Activated T-cell treated with anti-CD3 and anti-CD28 coated beads for 1 hour (primary cell): ENCODE results near the gene EPB42.

Source experiments
- DNase-seq: peaks from one replicate; pipeline ENCODE4 v3.0.0-alpha.2; 2020; ENCODE audit warnings: low read depth

Gene EPB42

GRCh38 chr15:43220991-43221403 lies at the start of gene EPB42:
Gene EPB42, minus strand, starts transcription at chr15:43221018. Its CDS starts 193 bp downstream, at chr15:43220825.
- DNase-seq: no peak

DNA sequence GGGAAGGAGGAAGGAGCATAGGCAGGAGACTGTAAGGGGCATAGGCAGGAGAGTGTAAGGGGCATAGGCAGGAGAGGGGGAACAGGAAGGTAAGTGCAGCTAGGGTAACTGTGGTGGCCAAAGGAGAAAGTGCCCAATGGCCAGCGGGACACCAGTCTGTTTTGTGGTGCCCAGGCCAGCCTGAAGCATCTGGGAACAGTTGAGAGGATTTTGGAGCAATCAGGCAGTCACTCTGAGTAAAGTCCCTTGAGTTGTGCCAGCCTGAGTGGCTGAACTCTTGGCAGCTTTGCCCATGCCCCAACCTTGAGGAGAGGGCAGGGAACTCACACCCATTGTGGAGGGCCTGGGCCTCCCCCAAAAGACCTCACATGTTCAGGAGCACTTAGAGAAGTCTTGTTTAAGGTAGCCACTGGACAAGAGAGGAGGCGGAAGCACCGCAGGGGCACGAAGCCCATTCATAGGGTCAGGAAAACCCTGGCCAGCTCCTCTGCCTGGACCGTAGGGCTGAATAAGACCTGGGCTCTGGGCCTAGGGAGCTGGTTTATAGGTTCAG lies 49.4 kb upstream of the EPB42 start:
- DNase-seq: no peak

- DNase-seq: no peak
Observed at GRCh38 chr15:43268111-43269105, 47.6 kb upstream of the EPB42 start.

DNA sequence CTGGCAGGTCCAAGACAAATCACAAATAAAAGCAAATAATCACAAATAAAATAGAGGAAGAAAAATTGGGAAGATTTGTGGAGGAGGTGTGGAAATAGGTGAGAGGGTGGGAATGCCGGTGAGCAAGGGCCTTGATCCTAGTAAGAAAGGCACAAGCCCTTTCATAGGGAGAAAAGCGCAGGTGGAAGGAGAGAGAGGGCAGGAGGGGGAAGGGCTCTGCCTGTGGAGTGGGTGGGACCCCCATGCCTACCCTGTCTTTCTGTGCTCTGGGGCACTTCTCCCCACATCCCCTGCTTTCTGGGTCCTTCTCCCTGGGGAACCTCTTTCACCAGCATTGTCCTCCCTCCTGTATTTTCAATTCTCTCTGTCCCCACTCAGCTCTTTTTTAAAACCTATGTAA lies 46.6 kb upstream of the EPB42 start:
- DNase-seq: no peak

DNA sequence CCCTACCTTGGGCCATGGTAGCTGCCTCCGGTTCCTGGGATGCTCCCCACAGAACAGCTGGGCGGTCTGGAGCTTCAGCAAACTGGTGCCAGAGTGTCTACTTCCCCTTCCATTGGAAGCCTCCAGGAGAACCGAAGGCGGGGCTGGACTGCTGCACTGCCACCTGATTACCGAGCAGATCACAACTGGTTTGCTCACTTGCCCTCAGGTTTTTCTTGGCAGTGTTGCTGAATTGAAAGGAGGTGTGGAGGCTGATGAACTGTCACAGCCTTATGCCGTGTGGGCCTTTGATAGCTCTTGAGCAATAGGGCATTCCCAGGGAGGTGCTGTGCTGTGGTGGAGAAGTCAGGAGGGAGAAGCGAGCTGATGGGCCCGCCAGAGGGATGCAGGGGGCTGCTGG lies 46.0 kb upstream of the EPB42 start, which contains the start of gene TGM5:
Gene TGM5, minus strand, starts transcription at position 95 of the 400 bp plus-strand sequence. Its CDS starts 79 bp downstream, at position 16.
- no peak for DNase-seq

DNA sequence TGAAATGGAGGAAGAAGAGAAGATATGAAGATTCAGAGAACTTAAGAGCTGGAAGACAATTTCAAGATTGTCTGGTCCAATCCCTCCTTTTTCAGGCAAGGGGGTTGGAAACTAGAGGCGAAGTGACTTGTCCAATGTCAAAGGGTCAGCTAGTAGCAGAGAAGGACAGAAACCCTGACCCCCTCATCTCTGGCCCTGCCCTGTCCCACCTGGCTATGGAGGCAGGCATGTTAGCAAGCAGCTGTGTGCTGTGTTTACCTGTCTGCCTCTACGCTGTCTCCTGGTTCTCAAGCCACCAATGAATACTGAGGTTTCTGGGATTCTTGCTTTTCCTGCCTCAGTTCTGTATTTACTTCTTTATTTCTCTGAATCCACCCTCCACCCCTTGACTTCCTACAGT lies 45.6 kb upstream of the EPB42 start:
- DNase-seq: no peak

DNA sequence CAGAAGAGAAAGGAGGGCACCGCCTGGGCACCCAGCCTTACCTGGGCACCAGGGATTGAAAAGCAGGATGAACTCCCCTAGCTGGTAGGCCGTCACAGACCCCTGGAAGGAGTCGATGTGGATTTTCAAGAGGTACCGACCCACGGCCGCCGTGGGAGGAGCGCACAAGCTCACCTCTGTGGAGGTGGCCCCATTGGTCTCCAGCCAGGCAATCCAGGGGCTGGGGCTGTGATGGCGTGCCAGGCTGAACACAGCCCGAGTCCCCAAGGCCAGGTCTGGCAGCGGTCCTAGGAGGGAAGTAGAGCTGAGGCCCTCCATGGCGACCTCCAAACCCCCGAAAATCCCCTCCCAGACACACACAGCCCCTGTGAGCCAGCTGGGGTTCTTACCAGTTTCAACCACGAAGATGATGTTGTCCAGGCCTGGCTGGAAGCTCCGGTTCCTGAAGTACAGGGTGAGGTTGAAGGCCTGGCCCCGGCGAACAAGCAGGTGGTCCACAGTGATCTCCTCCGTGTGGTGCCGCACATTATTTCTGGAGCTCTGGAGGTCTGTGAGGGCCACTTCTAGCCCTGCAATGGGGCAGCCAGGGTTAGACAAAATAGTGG lies 39.3 kb upstream of the EPB42 start:
- DNase-seq: no peak

DNA sequence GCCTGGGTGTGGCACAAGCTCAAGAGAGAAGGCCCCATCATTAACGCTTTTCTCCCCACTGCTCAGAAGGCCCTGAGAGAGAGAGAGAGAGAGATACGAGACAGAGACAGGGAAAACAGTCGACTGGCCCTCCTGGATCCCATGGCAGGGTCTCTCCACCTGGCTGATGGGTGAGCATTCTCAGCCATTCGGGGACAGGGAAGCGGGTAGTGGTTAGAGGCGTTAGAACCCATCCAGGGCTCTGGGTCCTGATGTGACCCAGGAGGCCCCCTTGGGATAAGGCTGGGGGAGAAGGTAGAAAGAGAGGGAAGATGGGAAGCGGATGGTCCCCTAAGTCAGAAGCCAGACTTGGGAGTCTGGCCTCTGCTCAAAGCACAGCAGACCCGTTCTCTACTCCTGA lies 38.0 kb upstream of the EPB42 start:
- no peak for DNase-seq

DNA sequence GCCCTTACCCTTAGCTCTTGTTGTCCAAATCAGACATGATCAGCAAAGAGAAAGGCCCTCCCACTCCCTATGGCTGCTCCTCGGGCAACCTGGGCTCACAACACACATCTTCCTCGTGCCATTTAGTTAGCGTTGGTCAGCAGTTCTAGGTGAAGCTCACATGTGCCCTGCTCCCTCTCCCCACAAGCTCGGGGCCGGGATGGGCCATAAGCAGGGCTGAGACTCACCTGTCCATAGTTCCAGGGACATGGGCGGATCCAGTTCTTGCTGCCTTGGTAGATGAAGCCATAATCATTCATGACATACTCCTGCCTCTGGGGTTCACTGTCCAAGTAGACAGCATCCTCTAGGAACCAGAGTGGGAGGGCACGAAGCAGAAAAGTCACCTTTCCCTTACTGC lies 35.5 kb upstream of the EPB42 start:
- no peak for DNase-seq

DNA sequence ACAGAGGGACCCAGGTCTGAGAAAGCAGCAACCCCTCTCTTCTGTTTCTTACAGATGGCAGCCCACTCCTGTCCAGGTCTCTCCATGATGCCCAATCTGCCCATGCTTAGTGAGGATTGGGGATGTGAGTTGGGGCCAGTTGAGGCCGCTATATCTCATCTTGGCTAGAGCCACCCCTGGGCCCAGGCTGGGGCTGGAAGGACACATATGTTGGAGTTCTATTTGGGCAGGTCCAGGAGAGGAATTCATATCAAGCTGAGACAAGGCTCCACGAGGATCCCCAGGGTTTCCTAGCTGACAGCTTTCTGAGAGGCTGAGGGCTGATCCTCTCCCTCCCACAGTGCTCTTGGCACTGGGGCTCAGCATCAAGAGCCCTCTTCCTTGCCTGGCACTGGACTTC lies 34.6 kb upstream of the EPB42 start:
- no peak for DNase-seq

DNA sequence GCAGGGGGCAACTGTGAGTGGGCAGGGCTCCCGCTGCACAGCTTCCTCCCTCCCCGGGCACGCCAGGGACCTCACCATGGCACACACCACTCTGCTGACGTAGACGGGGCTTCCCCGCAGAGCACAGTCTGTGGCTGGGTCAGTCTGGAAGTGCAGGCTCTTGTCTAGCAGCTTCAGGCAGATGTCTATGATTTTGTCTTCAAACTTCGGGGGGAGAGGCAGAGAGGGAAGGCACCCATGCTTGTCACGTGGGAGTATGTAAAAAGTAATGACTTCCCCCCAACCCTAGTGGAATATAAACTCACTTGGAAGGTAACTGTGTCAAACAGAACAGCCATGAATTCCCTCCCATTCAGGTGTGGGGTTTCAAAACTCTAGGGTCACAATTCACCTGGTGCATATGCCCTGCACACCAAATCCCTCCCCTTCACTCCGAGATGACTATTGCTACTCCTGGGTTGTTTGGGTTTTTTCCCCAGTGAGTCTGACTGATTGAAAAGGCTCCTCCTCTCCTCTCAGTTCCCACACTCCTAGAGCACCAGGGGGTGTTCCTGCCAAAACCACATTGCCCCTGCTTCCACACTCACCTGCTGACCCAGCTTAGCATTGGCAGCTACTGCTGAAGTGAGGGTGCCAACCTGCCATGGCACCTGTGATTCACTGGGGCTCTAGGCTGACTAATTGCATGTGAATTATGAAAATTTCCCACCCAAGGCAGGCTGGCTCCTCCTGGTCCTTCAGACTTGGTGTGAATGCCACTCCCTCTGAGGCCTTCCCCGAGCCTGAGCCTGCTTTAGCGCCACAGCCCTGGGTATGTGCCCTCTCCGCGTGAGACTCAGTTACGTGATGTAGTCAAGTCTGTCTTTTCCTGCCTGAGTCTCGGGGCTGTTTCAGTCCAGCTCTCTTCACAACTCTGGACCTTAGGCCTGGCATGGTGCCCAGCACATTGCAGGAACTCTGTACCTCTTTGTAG lies 32.9 kb upstream of the EPB42 start:
- no peak for DNase-seq

GRCh38 chr15:43251871-43252250 lies 31.0 kb upstream of the EPB42 start:
- no peak for DNase-seq

DNA sequence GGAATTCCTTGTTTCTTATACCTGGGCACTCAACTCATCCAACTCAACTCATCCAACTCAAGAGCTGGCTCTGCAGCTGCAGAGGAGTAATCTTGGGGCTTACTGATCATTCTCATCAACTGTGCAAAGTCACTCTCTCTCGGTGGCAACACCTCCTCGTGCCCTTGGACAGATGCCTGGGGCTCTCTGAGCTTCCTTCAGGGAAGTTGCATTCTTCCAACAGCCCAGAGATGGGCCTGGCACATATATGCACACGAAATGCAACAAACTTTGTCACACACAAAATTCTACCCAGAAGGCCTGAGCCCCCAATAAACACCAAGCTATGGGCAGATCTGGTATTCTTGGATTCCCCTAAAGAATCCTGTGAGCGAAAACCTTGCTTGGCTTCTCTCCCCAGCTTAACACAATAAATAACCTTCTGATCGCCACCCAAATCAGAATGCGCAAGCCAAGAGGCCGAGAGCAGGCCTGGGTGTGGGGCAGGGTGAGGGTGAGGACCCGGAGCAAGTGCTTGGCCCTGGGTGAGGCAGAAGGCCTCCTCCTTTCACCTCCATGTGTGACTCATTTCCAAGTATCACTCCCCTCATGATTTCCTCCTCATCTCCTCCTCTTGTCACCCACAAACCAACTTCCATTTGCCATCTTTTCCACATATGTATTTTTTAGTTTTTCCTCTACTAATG lies 30.5 kb upstream of the EPB42 start:
- DNase-seq: no peak

DNA sequence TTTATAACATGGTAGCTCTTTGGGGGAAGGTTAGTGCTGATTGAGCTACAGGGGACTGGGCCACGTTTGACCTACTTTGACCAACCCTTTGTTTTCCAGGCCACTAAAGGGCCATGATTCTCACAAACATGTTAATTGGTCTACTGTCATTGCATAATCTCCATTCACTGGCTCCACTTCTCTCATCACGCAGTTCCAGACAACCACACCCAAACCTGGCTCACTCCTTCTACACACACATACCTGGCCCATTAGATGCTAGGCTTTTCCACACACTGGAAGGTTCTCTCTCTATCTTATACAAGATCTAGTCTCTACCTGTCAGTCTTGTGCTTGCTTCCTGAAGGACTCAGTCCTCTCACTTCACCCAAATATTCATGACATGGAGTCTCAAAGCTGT lies 30.0 kb upstream of the EPB42 start:
- no peak for DNase-seq

DNA sequence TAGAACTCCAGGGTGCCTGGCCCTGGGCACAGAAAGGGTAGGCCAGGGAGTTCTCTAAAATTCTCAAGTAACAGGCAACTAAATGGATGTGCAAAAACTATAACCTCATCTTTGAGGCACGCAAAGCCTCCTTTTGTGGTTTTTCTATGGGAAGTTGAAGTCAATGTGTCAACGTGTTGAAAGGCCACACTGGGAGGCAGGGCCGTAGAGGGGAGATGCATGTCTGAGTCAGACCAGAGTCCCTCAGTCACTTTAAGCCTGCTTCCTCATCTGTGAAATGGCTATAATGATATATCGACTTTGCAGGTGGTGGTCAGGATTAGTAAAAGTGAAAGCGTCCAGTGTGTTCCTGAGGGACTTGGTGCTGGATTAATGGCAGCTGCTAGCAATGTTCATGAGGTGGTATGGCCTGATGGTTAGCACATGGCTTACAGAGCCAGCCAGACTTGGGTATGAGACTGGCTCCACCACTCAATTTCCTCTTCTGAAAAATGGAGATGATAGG lies 28.9 kb upstream of the EPB42 start:
- no peak for DNase-seq

DNA sequence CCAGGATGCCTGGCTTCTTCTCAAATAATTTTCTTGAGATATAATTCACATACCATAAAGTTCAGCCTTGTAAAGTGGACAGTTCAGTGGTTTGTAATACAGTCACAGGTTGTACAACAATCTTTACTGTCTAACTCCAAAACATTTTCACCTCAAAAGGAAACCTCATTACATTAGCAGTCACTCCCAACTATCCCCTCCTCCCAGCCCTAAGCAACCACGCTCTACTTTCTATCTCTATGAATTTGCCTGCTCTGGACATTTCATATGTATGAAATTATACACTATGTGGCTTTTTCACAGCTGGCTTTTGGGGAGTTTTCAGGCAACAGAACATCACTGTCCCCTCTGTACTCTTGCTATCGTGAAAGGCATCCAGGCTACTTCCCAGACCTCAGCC lies 28.4 kb upstream of the EPB42 start:
- no peak for DNase-seq

GRCh38 chr15:43246261-43246774 lies 25.5 kb upstream of the EPB42 start:
- DNase-seq: no peak

DNA sequence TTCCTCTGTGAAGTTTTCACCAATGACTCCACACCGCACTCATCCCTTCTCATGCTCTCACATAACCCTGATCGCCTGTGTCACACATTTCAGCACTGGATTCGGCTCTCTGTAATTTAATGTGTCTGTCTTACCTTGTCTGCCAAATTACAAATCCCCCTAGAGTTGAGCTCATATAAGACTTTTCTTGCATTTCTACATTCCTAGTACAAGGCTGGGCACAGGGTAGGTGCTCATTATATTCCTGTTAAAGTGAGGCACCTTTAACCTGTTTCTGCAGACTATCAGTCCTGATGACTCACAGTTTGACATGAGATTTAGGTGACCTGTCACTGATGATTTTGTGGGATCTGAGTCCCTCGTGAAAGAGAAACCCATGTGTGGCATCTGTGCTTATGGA lies 23.3 kb upstream of the EPB42 start:
- DNase-seq: no peak

DNA sequence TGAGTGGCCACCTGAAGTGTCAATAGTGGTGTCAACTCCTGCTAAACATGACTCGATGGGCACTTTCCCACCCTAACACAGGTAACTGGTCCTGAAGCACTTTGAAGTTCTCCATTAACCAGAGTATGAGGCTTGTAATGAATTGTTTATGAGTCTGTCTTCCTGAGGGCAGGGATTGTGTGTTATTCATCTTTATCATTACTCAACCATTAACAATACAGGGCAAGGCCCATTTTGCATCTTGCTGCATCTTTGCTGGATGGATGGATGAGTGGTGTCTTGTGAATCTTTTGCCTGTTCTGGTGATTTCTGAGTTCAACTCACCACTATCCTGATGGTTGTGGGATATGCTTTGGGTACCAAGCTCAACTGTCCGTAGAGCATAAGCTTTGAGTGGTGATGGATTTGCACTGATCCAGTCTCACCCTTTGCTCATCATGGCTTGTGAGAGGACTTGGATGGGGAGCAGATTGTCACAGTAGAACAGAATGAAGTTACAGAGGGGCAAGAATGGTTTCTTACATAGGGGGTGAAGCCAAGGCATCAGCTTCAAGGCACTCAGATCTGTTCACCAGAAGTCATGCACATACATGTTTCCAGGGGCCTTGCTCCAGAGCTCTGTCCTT lies 22.3 kb upstream of the EPB42 start:
- no peak for DNase-seq

DNA sequence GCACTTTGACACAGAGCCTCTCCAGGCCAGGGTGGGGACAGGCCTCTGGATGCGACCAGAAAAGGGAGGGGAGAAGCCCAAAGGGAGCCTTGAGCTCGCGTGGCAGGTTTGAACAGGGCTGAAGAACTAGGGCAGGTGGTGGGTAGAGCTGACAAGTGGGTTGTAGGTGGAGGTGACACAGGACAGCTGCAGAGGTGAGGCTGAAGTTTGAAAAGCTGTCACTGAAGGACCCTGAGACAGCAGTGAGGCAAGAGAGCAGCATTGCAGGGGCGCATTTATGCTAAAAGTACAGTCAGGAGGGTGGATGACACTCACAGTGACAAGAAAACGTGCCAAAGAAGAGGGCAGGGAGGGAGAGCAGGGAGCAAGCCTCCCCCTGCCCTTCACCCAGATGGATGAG lies 21.8 kb upstream of the EPB42 start:
- DNase-seq: no peak
